Loucy (cell line): Measurements from ENCODE around the gene FASLG.

ENCODE experiments used
- H2AFZ ChIP-seq: fragments of 200-600 bp; sonication (generic); 2 replicates; pipeline ENCODE4 v1.6.0; 2016; ENCODE audit warnings: antibody characterized with exemption, mild to moderate bottlenecking, low read length, moderate library complexity
- H3F3A ChIP-seq: fragments of 200-600 bp; 2 replicates; pipeline ENCODE4 v1.6.0; 2016; ENCODE audit warnings: antibody characterized with exemption, low read depth, mild to moderate bottlenecking
- H3K27me3 ChIP-seq: fragments of 200-600 bp; sonication (generic); 2 replicates; pipeline ENCODE4 v1.6.1; 2014; ENCODE audit warnings: low read length, mild to moderate bottlenecking; ENCODE audit not compliant: insufficient read depth, poor library complexity, severe bottlenecking
- H3K36me3 ChIP-seq: fragments of 200-600 bp; sonication (generic); 2 replicates; pipeline ENCODE4 v1.6.1; 2016; ENCODE audit warnings: low read length; ENCODE audit not compliant: insufficient read depth
- H3K4me1 ChIP-seq: fragments of 200-600 bp; sonication (generic); 2 replicates; pipeline ENCODE4 v1.5.1; 2014; ENCODE audit warnings: low read length, mild to moderate bottlenecking; ENCODE audit not compliant: insufficient read depth, poor library complexity, severe bottlenecking
- H3K4me2 ChIP-seq: fragments of 200-600 bp; sonication (generic); 2 replicates; pipeline ENCODE4 v1.6.0; 2014; ENCODE audit warnings: antibody characterized with exemption, low read length, low read depth, mild to moderate bottlenecking; ENCODE audit not compliant: poor library complexity, severe bottlenecking
- H3K4me3 ChIP-seq: fragments of 200-600 bp; sonication (generic); 2 replicates; pipeline ENCODE4 v1.5.1; 2014; ENCODE audit warnings: low read length, mild to moderate bottlenecking, mixed read lengths; ENCODE audit not compliant: poor library complexity, severe bottlenecking
- H3K79me2 ChIP-seq: fragments of 200-600 bp; sonication (generic); 2 replicates; pipeline ENCODE4 v1.6.1; 2014; ENCODE audit warnings: low read length; ENCODE audit not compliant: insufficient read depth
- H3K9ac ChIP-seq: fragments of 200-600 bp; sonication (generic); 2 replicates; pipeline ENCODE4 v1.6.0; 2014; ENCODE audit warnings: mild to moderate bottlenecking, low read depth, low read length, moderate library complexity; ENCODE audit not compliant: poor library complexity, severe bottlenecking
- H3K9me2 ChIP-seq: fragments of 200-600 bp; sonication (generic); replicated peaks from 2 replicates; pipeline ENCODE4 v1.6.1; 2016; ENCODE audit warnings: low read depth, low read length, mixed read lengths
- H3K9me3 ChIP-seq: fragments of 200-600 bp; sonication (generic); 2 replicates; pipeline ENCODE4 v1.6.1; 2014; ENCODE audit warnings: mild to moderate bottlenecking, antibody characterized with exemption, low read length, low read depth; ENCODE audit not compliant: insufficient read depth
- H4K20me1 ChIP-seq: fragments of 200-600 bp; sonication (generic); 2 replicates; pipeline ENCODE4 v1.6.0; 2014; ENCODE audit warnings: antibody characterized with exemption, low read length, mild to moderate bottlenecking; ENCODE audit not compliant: insufficient read depth, poor library complexity, severe bottlenecking
- EZH2phosphoT487 ChIP-seq: fragments of 200-600 bp; IDR thresholded peaks from 2 replicates; pipeline ENCODE4 v1.6.1; 2018; ENCODE audit warnings: antibody characterized with exemption, mild to moderate bottlenecking, moderate library complexity, borderline replicate concordance
- TF ChIP-seq, protein P1 (sequence below): fragments of 200-600 bp; sonication (generic); conservative IDR thresholded peaks from 2 replicates; pipeline ENCODE4 v1.5.1; 2014; ENCODE audit warnings: mild to moderate bottlenecking, antibody characterized with exemption, low read length

Gene FASLG

DNA sequence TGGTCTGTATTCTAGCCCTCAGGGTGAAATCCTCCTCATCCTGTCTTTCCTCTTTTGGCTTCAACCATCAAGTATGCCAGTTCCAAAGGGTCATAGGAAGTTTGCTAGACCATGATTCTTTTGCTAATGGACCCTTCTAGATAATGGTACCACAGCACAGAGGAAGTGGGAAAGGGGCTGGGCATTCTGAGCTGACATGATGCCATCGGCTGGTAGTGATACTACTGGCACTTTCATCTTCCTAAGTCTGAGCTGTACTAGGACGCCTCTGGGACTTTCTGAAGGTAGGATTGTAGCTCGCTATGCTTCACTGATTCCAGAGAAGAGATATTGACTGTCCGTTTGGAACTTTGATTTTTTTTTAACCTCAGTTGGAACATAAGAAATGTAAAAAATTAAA is 11.4 kb downstream of the FASLG start:
- Histone ChIP-seq H3K4me2 (peak overlapping the region; percentile 38), H3K9me3 (no peaks in the 10 kb centered on the region), H3F3A (peaks cover 9% of the 10 kb centered on the region), H3K36me3 (no peaks in the 10 kb centered on the region), H2AFZ (no peak overlapping the region), H3K4me3 (peak overlapping the region; percentile 20), H4K20me1 (no peaks in the 10 kb centered on the region), H3K4me1 (peaks cover 55% of the 10 kb centered on the region), H3K9ac (peak overlapping the region; percentile 24), H3K27me3 (no peaks in the 10 kb centered on the region), H3K9me2 (no peaks in the 10 kb centered on the region), H3K79me2 (no peaks in the 10 kb centered on the region)
- no peak for TF ChIP-seq EZH2phosphoT487
- TF ChIP-seq, protein P1, sequence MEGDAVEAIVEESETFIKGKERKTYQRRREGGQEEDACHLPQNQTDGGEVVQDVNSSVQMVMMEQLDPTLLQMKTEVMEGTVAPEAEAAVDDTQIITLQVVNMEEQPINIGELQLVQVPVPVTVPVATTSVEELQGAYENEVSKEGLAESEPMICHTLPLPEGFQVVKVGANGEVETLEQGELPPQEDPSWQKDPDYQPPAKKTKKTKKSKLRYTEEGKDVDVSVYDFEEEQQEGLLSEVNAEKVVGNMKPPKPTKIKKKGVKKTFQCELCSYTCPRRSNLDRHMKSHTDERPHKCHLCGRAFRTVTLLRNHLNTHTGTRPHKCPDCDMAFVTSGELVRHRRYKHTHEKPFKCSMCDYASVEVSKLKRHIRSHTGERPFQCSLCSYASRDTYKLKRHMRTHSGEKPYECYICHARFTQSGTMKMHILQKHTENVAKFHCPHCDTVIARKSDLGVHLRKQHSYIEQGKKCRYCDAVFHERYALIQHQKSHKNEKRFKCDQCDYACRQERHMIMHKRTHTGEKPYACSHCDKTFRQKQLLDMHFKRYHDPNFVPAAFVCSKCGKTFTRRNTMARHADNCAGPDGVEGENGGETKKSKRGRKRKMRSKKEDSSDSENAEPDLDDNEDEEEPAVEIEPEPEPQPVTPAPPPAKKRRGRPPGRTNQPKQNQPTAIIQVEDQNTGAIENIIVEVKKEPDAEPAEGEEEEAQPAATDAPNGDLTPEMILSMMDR: no peak

DNA sequence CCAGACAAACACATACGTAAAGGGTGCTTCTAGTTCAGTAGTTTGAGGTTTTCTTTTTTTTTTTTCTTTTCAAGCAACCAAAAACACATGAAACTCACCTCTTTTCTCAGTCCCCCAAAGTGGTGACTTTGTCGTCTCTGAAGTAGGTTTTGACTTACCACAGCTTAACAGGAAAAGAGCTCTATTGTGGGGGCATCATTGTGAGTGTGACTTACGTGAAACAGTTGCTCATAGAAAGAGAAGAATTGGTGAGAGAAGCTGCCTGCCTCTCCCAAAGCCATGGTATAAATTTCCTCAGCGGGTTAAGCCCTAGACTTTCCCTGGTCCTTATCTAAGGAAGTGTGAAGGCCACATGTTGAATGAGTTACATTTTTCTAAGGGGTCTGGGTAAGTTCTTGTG is 11.9 kb downstream of the FASLG start:
- no peaks in the 10 kb centered on the region for H3K36me3 ChIP-seq
- H4K20me1 ChIP-seq: no peaks in the 10 kb centered on the region
- peak overlapping the region; percentile 20 for H3K4me3 ChIP-seq
- H3K4me2 ChIP-seq: peak overlapping the region; percentile 38
- H3K9ac ChIP-seq: peak overlapping the region; percentile 24
- no peak for TF ChIP-seq EZH2phosphoT487
- TF ChIP-seq, protein P1: no peak
- H3K4me1 ChIP-seq: peaks cover 60% of the 10 kb centered on the region
- no peaks in the 10 kb centered on the region for H3K9me3 ChIP-seq
- H3K27me3 ChIP-seq: no peaks in the 10 kb centered on the region
- no peaks in the 10 kb centered on the region for H3K9me2 ChIP-seq
- H2AFZ ChIP-seq: no peak overlapping the region
- peaks cover 14% of the 10 kb centered on the region for H3F3A ChIP-seq
- H3K79me2 ChIP-seq: no peaks in the 10 kb centered on the region

DNA sequence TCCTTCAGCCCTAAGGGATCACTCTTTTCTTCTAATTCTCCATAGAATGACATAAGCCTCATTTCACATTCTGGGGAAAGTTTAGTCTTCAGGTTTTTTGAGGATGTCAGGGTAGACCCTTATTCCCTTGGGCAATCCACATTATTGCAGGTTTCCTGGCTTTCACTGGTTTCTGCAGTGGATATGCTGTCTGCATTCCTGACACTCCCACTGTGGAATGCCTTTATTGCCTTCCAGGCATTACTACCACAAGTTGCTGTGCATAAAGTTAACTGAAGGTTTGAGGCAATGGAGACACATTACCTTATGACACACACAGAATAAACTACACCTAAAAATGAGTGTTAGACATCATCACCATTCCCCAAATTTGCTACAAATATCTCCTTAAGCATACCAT is 12.7 kb downstream of the FASLG start:
- no peaks in the 10 kb centered on the region for H3K79me2 ChIP-seq
- no peak overlapping the region for H3K4me2 ChIP-seq
- H3K4me1 ChIP-seq: peaks cover 67% of the 10 kb centered on the region
- no peaks in the 10 kb centered on the region for H3K36me3 ChIP-seq
- no peak for TF ChIP-seq EZH2phosphoT487
- TF ChIP-seq, protein P1: no peak
- no peak overlapping the region for H3K9ac ChIP-seq
- no peaks in the 10 kb centered on the region for H3K27me3 ChIP-seq
- H3K4me3 ChIP-seq: no peak overlapping the region
- no peaks in the 10 kb centered on the region for H3K9me2 ChIP-seq
- H2AFZ ChIP-seq: no peak overlapping the region
- no peaks in the 10 kb centered on the region for H3K9me3 ChIP-seq
- peaks cover 15% of the 10 kb centered on the region for H3F3A ChIP-seq
- H4K20me1 ChIP-seq: no peaks in the 10 kb centered on the region
